ENCODE results near the gene LSR.

- TF ChIP-seq CTCF (IDR thresholded peaks at IDR 0.05; ENCODE audit: low read length) (no peak), EZH2 (IDR thresholded peaks at IDR 0.05; ENCODE audit: borderline replicate concordance, low read length) (no peak)
Measured at GRCh38 chr19:35272954-35273649, 24.3 kb downstream of the LSR start.
